IPS-20b (cell line): ENCODE data around the gene FABP7.

Source experiments
- H3K27ac ChIP-seq: one replicate; pipeline ENCODE4 v1.5.1; 2013; ENCODE audit warnings: low read length
- H3K27me3 ChIP-seq: 2 replicates; pipeline ENCODE4 v1.6.1; 2013; ENCODE audit warnings: mild to moderate bottlenecking, low read length, inconsistent platforms; ENCODE audit not compliant: insufficient read depth
- H3K36me3 ChIP-seq: 2 replicates; pipeline ENCODE4 v1.6.1; 2013; ENCODE audit warnings: low read depth, mild to moderate bottlenecking, inconsistent platforms, low read length, moderate library complexity; ENCODE audit not compliant: insufficient read depth
- H3K4me1 ChIP-seq: 2 replicates; pipeline ENCODE4 v1.6.1; 2013; ENCODE audit warnings: mild to moderate bottlenecking, control low read depth, inconsistent platforms, low read length, moderate library complexity; ENCODE audit not compliant: insufficient read depth
- H3K4me3 ChIP-seq: 2 replicates; pipeline ENCODE4 v1.5.1; 2013; ENCODE audit warnings: mild to moderate bottlenecking, low read length, inconsistent platforms
- H3K9ac ChIP-seq: 2 replicates; pipeline ENCODE4 v1.6.1; 2013; ENCODE audit warnings: low read depth, mild to moderate bottlenecking, inconsistent platforms, low read length, moderate library complexity
- H3K9me3 ChIP-seq: 2 replicates; pipeline ENCODE4 v1.6.1; 2013; ENCODE audit warnings: mild to moderate bottlenecking, low read depth, low read length, inconsistent platforms; ENCODE audit not compliant: insufficient read depth

FABP7 gene

GRCh38 chr6:122788208-122788607 lies 8.7 kb downstream of the FABP7 start:
- H3K4me3 ChIP-seq, result peak overlapping the region; percentile 82

GRCh38 chr6:122788663-122789181 lies 9.2 kb downstream of the FABP7 start:
- Histone ChIP-seq H3K4me1 (peaks cover 29% of the 10 kb centered on the region; the same call in 1 of the 2 replicates), H3K9ac (peak overlapping the region; percentile 76; the same call in 1 of the 2 replicates), H3K4me3 (peak overlapping the region; percentile 82)

More at GRCh38 chr6:122788208-122788607, 8.7 kb downstream of the FABP7 start:
- Histone ChIP-seq H3K9ac (no peak overlapping the region), H3K36me3 (no peaks in the 10 kb centered on the region), H3K4me1 (peaks cover 29% of the 10 kb centered on the region; the same call in 1 of the 2 replicates), H3K27me3 (peaks cover 35% of the 10 kb centered on the region), H3K27ac (no peak overlapping the region), H3K9me3 (no peaks in the 10 kb centered on the region)

GRCh38 chr6:122789182-122790027 lies 9.9 kb downstream of the FABP7 start, which contains the start of gene SMPDL3A:
SMPDL3A (plus strand) TSS chr6:122789258; CDS start chr6:122789347, 89 bp downstream.
- Histone ChIP-seq H3K4me1 (peaks cover 29% of the 10 kb centered on the region; the same call in 1 of the 2 replicates), H3K9ac (peak within 1 kb of the TSS; percentile 76), H3K36me3 (no peaks in the 10 kb centered on the region), H3K27ac (no peak within 1 kb of the TSS), H3K9me3 (no peaks in the 10 kb centered on the region), H3K27me3 (peaks cover 35% of the 10 kb centered on the region), H3K4me3 (peak within 1 kb of the TSS; percentile 82)

More at GRCh38 chr6:122788663-122789181, 9.2 kb downstream of the FABP7 start:
- Histone ChIP-seq H3K36me3 (no peaks in the 10 kb centered on the region), H3K9me3 (no peaks in the 10 kb centered on the region), H3K27ac (no peak overlapping the region), H3K27me3 (peaks cover 35% of the 10 kb centered on the region)

- H3K9me3 ChIP-seq, result no peaks in the 10 kb centered on the region
- H3K9ac ChIP-seq, result peak overlapping the region; percentile 76
- peak overlapping the region; percentile 82 for H3K4me3 ChIP-seq
- no peaks in the 10 kb centered on the region for H3K36me3 ChIP-seq
- peaks cover 35% of the 10 kb centered on the region for H3K27me3 ChIP-seq
- H3K4me1 ChIP-seq, result peaks cover 29% of the 10 kb centered on the region; the same call in 1 of the 2 replicates
- no peak overlapping the region for H3K27ac ChIP-seq
These were observed 10.5 kb downstream of the FABP7 start for GRCh38 chr6:122790028-122790422.

- peaks cover 35% of the 10 kb centered on the region for H3K27me3 ChIP-seq
- peaks cover 29% of the 10 kb centered on the region; the same call in 1 of the 2 replicates for H3K4me1 ChIP-seq
- H3K4me3 ChIP-seq, result peak overlapping the region; percentile 82
- no peak overlapping the region for H3K27ac ChIP-seq
- H3K9me3 ChIP-seq, result no peaks in the 10 kb centered on the region
- peak overlapping the region; percentile 76; the same call in 1 of the 2 replicates for H3K9ac ChIP-seq
- H3K36me3 ChIP-seq, result no peaks in the 10 kb centered on the region
These were observed 11.2 kb downstream of the FABP7 start for GRCh38 chr6:122790423-122791309.

GRCh38 chr6:122791310-122791679 lies 11.8 kb downstream of the FABP7 start:
- H3K4me3 ChIP-seq, result no peak overlapping the region
- H3K27me3 ChIP-seq, result peaks cover 35% of the 10 kb centered on the region
- H3K9me3 ChIP-seq, result no peaks in the 10 kb centered on the region
- H3K9ac ChIP-seq, result no peak overlapping the region
- no peak overlapping the region for H3K27ac ChIP-seq
- no peaks in the 10 kb centered on the region for H3K36me3 ChIP-seq
- peaks cover 28% of the 10 kb centered on the region; the same call in 1 of the 2 replicates for H3K4me1 ChIP-seq

- no peak overlapping the region for H3K27ac ChIP-seq
- H3K9ac ChIP-seq, result no peak overlapping the region
- peaks cover 21% of the 10 kb centered on the region; the same call in 1 of the 2 replicates for H3K4me1 ChIP-seq
- H3K36me3 ChIP-seq, result no peaks in the 10 kb centered on the region
- no peak overlapping the region for H3K4me3 ChIP-seq
- no peaks in the 10 kb centered on the region for H3K9me3 ChIP-seq
- H3K27me3 ChIP-seq, result peaks cover 24% of the 10 kb centered on the region
These were observed 13.2 kb downstream of the FABP7 start for GRCh38 chr6:122792766-122793165.

GRCh38 chr6:122797537-122797936 lies 18.0 kb downstream of the FABP7 start:
- no peaks in the 10 kb centered on the region for H3K9me3 ChIP-seq
- H3K9ac ChIP-seq, result no peak overlapping the region
- H3K4me1 ChIP-seq, result peaks cover 9% of the 10 kb centered on the region; the same call in 1 of the 2 replicates
- no peaks in the 10 kb centered on the region for H3K27me3 ChIP-seq
- H3K27ac ChIP-seq, result no peak overlapping the region
- H3K4me3 ChIP-seq, result no peak overlapping the region
- H3K36me3 ChIP-seq, result no peaks in the 10 kb centered on the region

GRCh38 chr6:122798099-122798641 lies 18.7 kb downstream of the FABP7 start:
- H3K4me3 ChIP-seq, result no peak overlapping the region
- H3K9ac ChIP-seq, result no peak overlapping the region
- H3K27me3 ChIP-seq, result no peaks in the 10 kb centered on the region
- no peaks in the 10 kb centered on the region for H3K9me3 ChIP-seq
- no peak overlapping the region for H3K27ac ChIP-seq
- peaks cover 9% of the 10 kb centered on the region; the same call in 1 of the 2 replicates for H3K4me1 ChIP-seq
- no peaks in the 10 kb centered on the region for H3K36me3 ChIP-seq

GRCh38 chr6:122799140-122799745 lies 19.7 kb downstream of the FABP7 start:
- no peaks in the 10 kb centered on the region for H3K36me3 ChIP-seq
- H3K9me3 ChIP-seq, result no peaks in the 10 kb centered on the region
- no peak overlapping the region for H3K27ac ChIP-seq
- H3K4me3 ChIP-seq, result no peak overlapping the region
- H3K4me1 ChIP-seq, result peaks cover 9% of the 10 kb centered on the region; the same call in 1 of the 2 replicates
- H3K27me3 ChIP-seq, result no peaks in the 10 kb centered on the region
- H3K9ac ChIP-seq, result no peak overlapping the region
